PC-3 (cell line): ENCODE data around the gene AGBL1.

Source experiments
- EZH2 ChIP-seq: fragments of 300-600 bp; sonication (generic); IDR thresholded peaks from one replicate; pipeline ENCODE4 v1.6.1; 2017; ENCODE audit warnings: antibody characterized with exemption, mild to moderate bottlenecking, low read length; ENCODE audit not compliant: unreplicated experiment
- EZH2phosphoT487 ChIP-seq: fragments of 300-600 bp; sonication (generic); IDR thresholded peaks from 2 replicates; pipeline ENCODE4 v1.6.1; 2018; ENCODE audit warnings: mild to moderate bottlenecking, antibody characterized with exemption, low read length, borderline replicate concordance
- TF ChIP-seq, protein P1 (sequence below): fragments of 300-600 bp; sonication (generic); conservative IDR thresholded peaks from 2 replicates; pipeline ENCODE4 v1.5.1; 2017; ENCODE audit warnings: antibody characterized with exemption, low read depth, mild to moderate bottlenecking, low read length

DNA sequence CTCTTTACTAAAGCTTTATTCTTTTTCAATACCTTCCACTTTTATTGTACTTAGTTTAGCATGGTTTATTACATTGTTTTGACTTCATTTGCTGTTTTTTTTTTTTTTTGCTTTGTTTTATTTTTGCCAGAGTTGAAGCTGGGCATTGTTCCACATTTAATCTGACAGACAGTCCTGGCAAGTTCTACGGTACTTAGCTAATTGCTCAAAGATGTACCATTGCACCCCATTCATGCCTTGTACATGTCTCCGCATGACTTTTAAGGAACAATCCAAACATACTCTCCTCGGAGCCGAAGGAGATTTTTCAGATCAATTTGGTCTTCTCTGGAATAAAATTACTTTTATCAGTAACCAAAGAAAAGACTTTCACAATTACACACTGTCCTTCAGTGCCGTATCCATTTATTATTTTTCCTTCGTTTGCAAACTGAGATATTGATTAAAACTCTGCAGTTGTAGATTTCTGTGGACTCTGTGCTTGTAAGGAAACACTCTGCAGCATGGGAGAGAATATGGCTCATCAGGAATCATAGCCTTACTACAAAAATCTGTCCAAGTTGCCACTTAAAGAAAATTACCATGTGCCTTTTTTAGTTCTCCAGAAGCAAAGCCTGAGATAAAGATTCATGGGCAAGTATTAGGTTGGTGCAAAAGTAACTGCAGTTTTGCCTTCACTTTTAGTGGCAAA lies 952.0 kb downstream of the AGBL1 start:
- TF ChIP-seq EZH2 (no peak), EZH2phosphoT487 (no peak)
- TF ChIP-seq, protein P1, sequence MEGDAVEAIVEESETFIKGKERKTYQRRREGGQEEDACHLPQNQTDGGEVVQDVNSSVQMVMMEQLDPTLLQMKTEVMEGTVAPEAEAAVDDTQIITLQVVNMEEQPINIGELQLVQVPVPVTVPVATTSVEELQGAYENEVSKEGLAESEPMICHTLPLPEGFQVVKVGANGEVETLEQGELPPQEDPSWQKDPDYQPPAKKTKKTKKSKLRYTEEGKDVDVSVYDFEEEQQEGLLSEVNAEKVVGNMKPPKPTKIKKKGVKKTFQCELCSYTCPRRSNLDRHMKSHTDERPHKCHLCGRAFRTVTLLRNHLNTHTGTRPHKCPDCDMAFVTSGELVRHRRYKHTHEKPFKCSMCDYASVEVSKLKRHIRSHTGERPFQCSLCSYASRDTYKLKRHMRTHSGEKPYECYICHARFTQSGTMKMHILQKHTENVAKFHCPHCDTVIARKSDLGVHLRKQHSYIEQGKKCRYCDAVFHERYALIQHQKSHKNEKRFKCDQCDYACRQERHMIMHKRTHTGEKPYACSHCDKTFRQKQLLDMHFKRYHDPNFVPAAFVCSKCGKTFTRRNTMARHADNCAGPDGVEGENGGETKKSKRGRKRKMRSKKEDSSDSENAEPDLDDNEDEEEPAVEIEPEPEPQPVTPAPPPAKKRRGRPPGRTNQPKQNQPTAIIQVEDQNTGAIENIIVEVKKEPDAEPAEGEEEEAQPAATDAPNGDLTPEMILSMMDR = no peak
